Uterus (tissue), 4 donors: Measurements from ENCODE around the gene CTSE. TPM values are rescaled to one million over a fixed set of nuclear protein-coding genes. Genes with fewer than 3 reads are reported as not detected.
A peak's percentile ranks its signal among the peaks of the same experiment; 100 is the strongest.

Source experiments
- DNase-seq, 2 donors: peaks; one replicate each; pipeline ENCODE4 v3.0.0-alpha.2; 2019 to 2020
- H3K27ac ChIP-seq, 2 donors: fragments of 200-600 bp; sonication (generic); 1 replicate in 1 of 2; 2 replicates in 1 of 2; pipeline ENCODE4 v1.5.1; 2016 to 2018
- H3K27me3 ChIP-seq, 2 donors: fragments of 200-600 bp; sonication (generic); one replicate each; pipeline ENCODE4 v1.5.1; 2018 to 2019; ENCODE audit warnings: control low read depth in 1 of 2
- H3K36me3 ChIP-seq, 2 donors: fragments of 200-600 bp; sonication (generic); one replicate each; pipeline ENCODE4 v1.5.1; 2019; ENCODE audit warnings: control low read depth in 1 of 2
- H3K4me1 ChIP-seq, 2 donors: fragments of 200-600 bp; sonication (generic); one replicate each; pipeline ENCODE4 v1.5.1; 2018 to 2019; ENCODE audit warnings: control low read depth in 1 of 2
- H3K4me3 ChIP-seq, 2 donors: fragments of 200-600 bp; sonication (generic); 1 replicate in 1 of 2; 2 replicates in 1 of 2; pipeline ENCODE4 v1.5.1; 2018 to 2019; ENCODE audit warnings: mild to moderate bottlenecking in 1 of 2
- H3K9me3 ChIP-seq, 2 donors: fragments of 200-600 bp; sonication (generic); one replicate each; pipeline ENCODE4 v1.5.1; 2019; ENCODE audit warnings: control low read depth in 1 of 2
- POLR2A ChIP-seq, 2 donors: fragments of 450-650 bp; IDR thresholded peaks; one replicate each; pipeline ENCODE4 v1.6.1; 2016; ENCODE audit warnings: antibody characterized with exemption in 2 of 2, mild to moderate bottlenecking in 1 of 2, moderate library complexity in 1 of 2
- intact Hi-C: fragments of 100-400 bp; cut with DNase I; formaldehyde crosslinking; loops from one replicate; pipeline ENCODE4 v1.15.1; 2023; ENCODE audit warnings: low total_unique reads
- total RNA-seq, 4 donors: library from RNA; depleted of rRNA in 3 of 4; stranded (reverse); fragments of >200 nt in 3 of 4; gene quantifications; one replicate each; pipeline versions ENCODE4 v1.1.0 to v1.2.4, GENCODE V29; 2014 to 2023
- TF ChIP-seq, protein P1 (sequence below), 4 experiments: fragments of 200-600 bp in 2 of 4; fragments of 450-650 bp in 2 of 4; sonication (generic) in 2 of 4; IDR thresholded peaks; one replicate each; pipeline ENCODE4 v1.5.1; 2016 to 2019; ENCODE audit warnings: antibody characterized with exemption in 4 of 4, mild to moderate bottlenecking in 2 of 4, moderate library complexity in 1 of 4
- donor health status: DM: yes; HTN: yes; CAD: no.

The CTSE gene
- total RNA-seq, 4 donors from 2014 or later = 0.21 TPM; not detected in 3

- TF ChIP-seq POLR2A (IDR thresholded peaks at IDR 0.05) = no peak
- TF ChIP-seq, protein P1, sequence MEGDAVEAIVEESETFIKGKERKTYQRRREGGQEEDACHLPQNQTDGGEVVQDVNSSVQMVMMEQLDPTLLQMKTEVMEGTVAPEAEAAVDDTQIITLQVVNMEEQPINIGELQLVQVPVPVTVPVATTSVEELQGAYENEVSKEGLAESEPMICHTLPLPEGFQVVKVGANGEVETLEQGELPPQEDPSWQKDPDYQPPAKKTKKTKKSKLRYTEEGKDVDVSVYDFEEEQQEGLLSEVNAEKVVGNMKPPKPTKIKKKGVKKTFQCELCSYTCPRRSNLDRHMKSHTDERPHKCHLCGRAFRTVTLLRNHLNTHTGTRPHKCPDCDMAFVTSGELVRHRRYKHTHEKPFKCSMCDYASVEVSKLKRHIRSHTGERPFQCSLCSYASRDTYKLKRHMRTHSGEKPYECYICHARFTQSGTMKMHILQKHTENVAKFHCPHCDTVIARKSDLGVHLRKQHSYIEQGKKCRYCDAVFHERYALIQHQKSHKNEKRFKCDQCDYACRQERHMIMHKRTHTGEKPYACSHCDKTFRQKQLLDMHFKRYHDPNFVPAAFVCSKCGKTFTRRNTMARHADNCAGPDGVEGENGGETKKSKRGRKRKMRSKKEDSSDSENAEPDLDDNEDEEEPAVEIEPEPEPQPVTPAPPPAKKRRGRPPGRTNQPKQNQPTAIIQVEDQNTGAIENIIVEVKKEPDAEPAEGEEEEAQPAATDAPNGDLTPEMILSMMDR (IDR thresholded peaks at IDR 0.05) = no peak
- Histone ChIP-seq H3K9me3 (no peaks in the 10 kb centered on the region), H3K27me3 (no peaks in the 10 kb centered on the region), H3K4me1 (no peaks in the 10 kb centered on the region), H3K4me3 (no peak overlapping the region), H3K27ac (peak overlapping the region; percentile 79 to 86), H3K36me3 (no peaks in the 10 kb centered on the region)
- intact Hi-C loops = no loop called here
- no peak for DNase-seq
These were observed 19.6 kb downstream of the CTSE start for GRCh38 chr1:206003854-206004800.

DNA sequence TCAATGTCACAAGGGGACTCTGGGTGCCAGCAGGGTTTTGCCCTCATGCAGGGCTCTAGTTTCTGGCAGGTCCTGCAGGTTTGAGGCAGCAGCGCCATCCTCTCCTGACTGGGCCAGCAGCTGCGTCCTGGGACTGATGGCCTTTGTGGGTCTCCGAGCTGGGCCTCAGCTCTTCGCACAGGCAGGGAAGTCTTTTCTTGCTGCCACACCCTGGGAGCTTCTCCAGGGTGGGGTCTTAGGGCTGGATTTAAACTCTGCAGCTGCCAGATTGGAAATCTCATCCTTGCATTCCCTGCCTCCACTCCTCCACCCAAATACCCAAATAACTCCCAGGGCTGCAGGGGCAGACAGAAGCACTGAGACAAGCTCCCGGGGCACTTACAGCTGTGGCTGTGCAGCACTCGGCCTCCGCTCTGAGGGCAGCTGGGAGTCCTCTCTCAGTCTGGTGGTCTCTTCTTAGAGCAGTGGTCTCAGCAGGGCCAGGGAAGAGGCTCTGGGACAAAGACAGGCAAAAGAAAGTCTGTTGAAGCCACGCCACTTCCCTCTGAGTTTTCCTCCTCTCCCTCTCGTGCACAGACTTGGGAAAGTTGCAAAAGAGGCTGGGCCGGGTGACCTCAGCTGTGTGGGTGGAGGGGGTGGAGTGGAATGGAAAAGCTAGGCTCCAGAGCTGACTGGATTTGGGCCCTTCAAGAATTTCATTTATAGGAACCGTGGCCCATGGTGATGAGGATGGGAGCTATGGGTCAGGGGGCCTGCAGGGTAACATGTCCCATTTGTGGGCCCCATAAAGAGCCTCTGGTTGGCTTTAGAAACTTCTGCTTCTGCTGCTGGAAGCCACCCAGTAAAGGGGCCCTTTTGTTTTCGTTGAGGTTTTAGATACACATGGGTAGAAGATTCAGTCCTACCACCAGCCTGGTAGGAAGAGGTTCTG, 20.6 kb downstream of the CTSE start, which contains the start of gene RAB7B:
Gene RAB7B (minus strand): TSS at position 525 of the 931 bp plus-strand sequence. CDS start 9,260 bp downstream, outside the sequence.
- Histone ChIP-seq H3K9me3 (no peaks in the 10 kb centered on the region), H3K27ac (peak within 1 kb of the TSS; percentile 79 to 86), H3K36me3 (no peaks in the 10 kb centered on the region), H3K27me3 (no peaks in the 10 kb centered on the region), H3K4me3 (peak within 1 kb of the TSS; percentile 21 to 34), H3K4me1 (no peaks in the 10 kb centered on the region)
- intact Hi-C loops = no loop called here
- TF ChIP-seq POLR2A (IDR thresholded peaks at IDR 0.05) = no peak
- TF ChIP-seq, protein P1 (IDR thresholded peaks at IDR 0.05) = no peak
- peak; percentile 74 to 78 for DNase-seq

DNA sequence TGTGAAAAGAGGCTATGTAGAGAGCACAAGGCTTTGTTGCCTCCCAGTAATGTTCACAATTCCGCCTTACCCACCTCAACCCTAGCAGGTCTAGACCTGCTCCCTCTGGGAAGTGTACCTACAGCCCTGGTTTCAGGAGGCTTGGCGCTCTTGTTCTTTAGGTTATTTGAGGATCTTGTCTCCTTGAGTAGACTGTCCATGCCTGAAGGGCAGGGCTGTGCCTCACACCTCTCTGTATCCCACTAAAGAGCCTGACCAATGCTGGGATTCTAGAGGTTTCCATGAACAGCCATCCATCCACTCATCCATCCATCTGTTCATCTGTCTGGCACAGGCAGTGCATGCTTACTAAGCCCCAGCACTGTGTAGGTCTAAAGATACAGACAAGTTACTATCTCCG, 21.5 kb downstream of the CTSE start:
- no peaks in the 10 kb centered on the region for H3K27me3 ChIP-seq
- no peaks in the 10 kb centered on the region for H3K4me1 ChIP-seq
- peak overlapping the region; percentile 11 to 21 for H3K4me3 ChIP-seq
- H3K9me3 ChIP-seq = no peaks in the 10 kb centered on the region
- DNase-seq = no peak
- TF ChIP-seq, protein P1 (IDR thresholded peaks at IDR 0.05) = no peak
- intact Hi-C loops = no loop called here
- H3K36me3 ChIP-seq = no peaks in the 10 kb centered on the region
- H3K27ac ChIP-seq = peak overlapping the region; percentile 79 to 86

DNA sequence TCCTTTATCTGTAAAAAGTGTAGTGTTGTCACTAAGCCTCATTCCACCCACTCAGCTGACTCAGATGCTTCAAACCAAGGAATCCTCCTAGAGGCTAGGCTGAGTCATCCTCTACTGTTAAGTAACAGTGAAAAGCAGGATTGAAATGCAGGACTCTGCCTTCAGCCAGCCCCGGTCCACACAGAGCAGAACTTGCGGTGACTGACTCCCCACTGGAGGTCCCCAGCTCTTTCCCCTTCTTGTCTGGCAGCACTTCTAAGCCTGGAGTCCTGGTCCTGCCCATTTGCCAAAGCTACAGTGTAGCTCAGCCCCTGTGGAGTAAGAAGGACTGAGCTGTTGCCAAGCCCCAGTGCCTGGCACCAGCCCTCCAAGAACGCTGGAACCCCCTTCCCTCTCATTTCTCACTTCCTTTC, 22.2 kb downstream of the CTSE start:
- peak; percentile 41 to 48 for DNase-seq

More for the DNA sequence above, 22.2 kb downstream of the CTSE start:
- no peaks in the 10 kb centered on the region for H3K27me3 ChIP-seq
- H3K4me1 ChIP-seq = no peaks in the 10 kb centered on the region
- H3K9me3 ChIP-seq = no peaks in the 10 kb centered on the region
- H3K4me3 ChIP-seq = peak overlapping the region in 1 of 2 donors; percentile 8
- intact Hi-C loops = no loop called here
- TF ChIP-seq, protein P1 (IDR thresholded peaks at IDR 0.05) = no peak
- no peak for TF ChIP-seq POLR2A (IDR thresholded peaks at IDR 0.05)
- H3K27ac ChIP-seq = peak overlapping the region; percentile 79 to 86
- H3K36me3 ChIP-seq = no peaks in the 10 kb centered on the region
